MCF 10A (cell line): ENCODE data around the gene RPH3AL. TPM values are rescaled to one million over a fixed set of nuclear protein-coding genes. Genes with fewer than 3 reads are reported as not detected.
"Not testable (repeated sequence)": the region's sequence is repeated elsewhere in the genome, so short reads cannot be mapped to it uniquely, and the experiment has no call there.

Experiments
- BruUV-seq: library from RNA; stranded (reverse); fragments of 400-500 nt; replicated peaks from 2 replicates; lab custom pipeline; 2021; lab: Mats Ljungman, UMichigan
- CTCF ChIA-PET: fragments of 300-600 bp; sonication (Branson Sonifier 250); formaldehyde crosslinking; extraction: SDS; loops from one replicate; lab custom pipeline; 2021; ENCODE audit warnings: antibody characterized with exemption, inconsistent platforms; lab: Yijun Ruan, JAX
- POLR2A ChIA-PET: fragments of 300-600, 350-650 bp; sonication (Branson Sonifier 250); formaldehyde crosslinking; extraction: SDS; loops from one replicate; lab custom pipeline; 2020; ENCODE audit warnings: antibody characterized with exemption, inconsistent platforms; lab: Yijun Ruan, JAX
- DNase-seq: peaks from one replicate; pipeline ENCODE4 v3.0.0-alpha.2; 2018; ENCODE audit not compliant: unreplicated experiment
- H3K27ac Mint-ChIP-seq: one replicate; pipeline ENCODE4 v1.8.0; 2022; ENCODE audit warnings: mild to moderate bottlenecking, low read depth, mixed read lengths; ENCODE audit not compliant: unreplicated experiment
- H3K27me3 Mint-ChIP-seq: one replicate; pipeline ENCODE4 v1.8.0; 2022; ENCODE audit warnings: mixed read lengths; ENCODE audit not compliant: insufficient read depth, unreplicated experiment
- H3K36me3 Mint-ChIP-seq: one replicate; pipeline ENCODE4 v1.8.0; 2022; ENCODE audit warnings: mild to moderate bottlenecking, moderate library complexity, mixed read lengths; ENCODE audit not compliant: insufficient read depth, unreplicated experiment
- H3K4me1 Mint-ChIP-seq: one replicate; pipeline ENCODE4 v1.8.0; 2022; ENCODE audit warnings: mixed read lengths; ENCODE audit not compliant: insufficient read depth, unreplicated experiment
- H3K4me3 Mint-ChIP-seq: one replicate; pipeline ENCODE4 v1.8.0; 2022; ENCODE audit warnings: mild to moderate bottlenecking, moderate library complexity, mixed read lengths; ENCODE audit not compliant: unreplicated experiment
- H3K9me3 Mint-ChIP-seq: one replicate; pipeline ENCODE4 v1.8.0; 2022; ENCODE audit warnings: mixed read lengths; ENCODE audit not compliant: unreplicated experiment
- intact Hi-C: fragments of 100-400 bp; cut with micrococcal nuclease; formaldehyde crosslinking; loops from 2 replicates; pipeline ENCODE4 v1.14.1; 2022
- total RNA-seq: library from RNA; stranded (reverse); gene quantifications from 2 replicates; pipeline ENCODE4 v1.2.3, GENCODE V29; 2022
- TF ChIP-seq, protein P1 (sequence below): fragments of 200-600 bp; IDR thresholded peaks from one replicate; pipeline ENCODE4 v1.8.0; 2022; ENCODE audit warnings: antibody characterized with exemption, mild to moderate bottlenecking; ENCODE audit not compliant: unreplicated experiment

RPH3AL gene
- total RNA-seq, 1 experiment from 2014 or later: 0.89 TPM

DNA sequence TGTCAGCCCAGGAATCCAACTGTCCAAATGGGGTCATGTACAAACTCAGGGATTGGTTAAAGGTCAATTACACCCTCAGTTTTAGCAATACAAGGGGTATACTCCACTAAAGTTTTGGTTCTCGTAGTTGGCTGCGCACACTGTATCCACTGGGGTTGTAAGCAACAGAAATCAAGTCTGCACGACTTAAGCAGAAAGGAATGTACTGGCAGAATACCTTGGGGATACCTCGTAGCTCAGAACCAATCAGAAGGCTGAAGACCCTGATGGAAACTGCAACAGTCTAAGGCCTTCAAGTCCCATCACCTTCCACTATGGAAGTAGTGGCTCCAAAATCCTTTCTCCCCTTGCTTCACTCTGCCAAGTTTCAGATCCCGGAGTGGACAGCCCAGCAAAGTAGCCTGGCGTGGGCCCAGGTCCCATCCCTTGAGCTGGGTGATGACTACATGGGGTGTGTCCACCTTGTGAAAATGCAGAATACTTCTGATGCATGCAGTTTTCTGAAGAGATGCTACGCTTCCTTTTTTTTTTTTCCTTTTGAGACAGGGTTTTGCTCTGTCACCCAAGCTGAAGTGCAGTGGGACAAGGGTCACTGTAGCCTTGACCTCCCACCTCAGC, 21.1 kb upstream of the RPH3AL start:
- DNase-seq: peak; percentile 51
- peaks cover 9% of the 10 kb centered on the region for H3K4me1 Mint-ChIP-seq
- peaks cover 3% of the 10 kb centered on the region for H3K9me3 Mint-ChIP-seq
- no TSS peak for BruUV-seq
- H3K27ac Mint-ChIP-seq: no peak overlapping the region
- TF ChIP-seq, protein P1, sequence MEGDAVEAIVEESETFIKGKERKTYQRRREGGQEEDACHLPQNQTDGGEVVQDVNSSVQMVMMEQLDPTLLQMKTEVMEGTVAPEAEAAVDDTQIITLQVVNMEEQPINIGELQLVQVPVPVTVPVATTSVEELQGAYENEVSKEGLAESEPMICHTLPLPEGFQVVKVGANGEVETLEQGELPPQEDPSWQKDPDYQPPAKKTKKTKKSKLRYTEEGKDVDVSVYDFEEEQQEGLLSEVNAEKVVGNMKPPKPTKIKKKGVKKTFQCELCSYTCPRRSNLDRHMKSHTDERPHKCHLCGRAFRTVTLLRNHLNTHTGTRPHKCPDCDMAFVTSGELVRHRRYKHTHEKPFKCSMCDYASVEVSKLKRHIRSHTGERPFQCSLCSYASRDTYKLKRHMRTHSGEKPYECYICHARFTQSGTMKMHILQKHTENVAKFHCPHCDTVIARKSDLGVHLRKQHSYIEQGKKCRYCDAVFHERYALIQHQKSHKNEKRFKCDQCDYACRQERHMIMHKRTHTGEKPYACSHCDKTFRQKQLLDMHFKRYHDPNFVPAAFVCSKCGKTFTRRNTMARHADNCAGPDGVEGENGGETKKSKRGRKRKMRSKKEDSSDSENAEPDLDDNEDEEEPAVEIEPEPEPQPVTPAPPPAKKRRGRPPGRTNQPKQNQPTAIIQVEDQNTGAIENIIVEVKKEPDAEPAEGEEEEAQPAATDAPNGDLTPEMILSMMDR: no peak
- CTCF ChIA-PET: no interaction called here
- H3K27me3 Mint-ChIP-seq: no peaks in the 10 kb centered on the region
- intact Hi-C loops: no loop called here
- H3K36me3 Mint-ChIP-seq: peaks cover 7% of the 10 kb centered on the region
- H3K4me3 Mint-ChIP-seq: no peak overlapping the region
- POLR2A ChIA-PET: no interaction called here

DNA sequence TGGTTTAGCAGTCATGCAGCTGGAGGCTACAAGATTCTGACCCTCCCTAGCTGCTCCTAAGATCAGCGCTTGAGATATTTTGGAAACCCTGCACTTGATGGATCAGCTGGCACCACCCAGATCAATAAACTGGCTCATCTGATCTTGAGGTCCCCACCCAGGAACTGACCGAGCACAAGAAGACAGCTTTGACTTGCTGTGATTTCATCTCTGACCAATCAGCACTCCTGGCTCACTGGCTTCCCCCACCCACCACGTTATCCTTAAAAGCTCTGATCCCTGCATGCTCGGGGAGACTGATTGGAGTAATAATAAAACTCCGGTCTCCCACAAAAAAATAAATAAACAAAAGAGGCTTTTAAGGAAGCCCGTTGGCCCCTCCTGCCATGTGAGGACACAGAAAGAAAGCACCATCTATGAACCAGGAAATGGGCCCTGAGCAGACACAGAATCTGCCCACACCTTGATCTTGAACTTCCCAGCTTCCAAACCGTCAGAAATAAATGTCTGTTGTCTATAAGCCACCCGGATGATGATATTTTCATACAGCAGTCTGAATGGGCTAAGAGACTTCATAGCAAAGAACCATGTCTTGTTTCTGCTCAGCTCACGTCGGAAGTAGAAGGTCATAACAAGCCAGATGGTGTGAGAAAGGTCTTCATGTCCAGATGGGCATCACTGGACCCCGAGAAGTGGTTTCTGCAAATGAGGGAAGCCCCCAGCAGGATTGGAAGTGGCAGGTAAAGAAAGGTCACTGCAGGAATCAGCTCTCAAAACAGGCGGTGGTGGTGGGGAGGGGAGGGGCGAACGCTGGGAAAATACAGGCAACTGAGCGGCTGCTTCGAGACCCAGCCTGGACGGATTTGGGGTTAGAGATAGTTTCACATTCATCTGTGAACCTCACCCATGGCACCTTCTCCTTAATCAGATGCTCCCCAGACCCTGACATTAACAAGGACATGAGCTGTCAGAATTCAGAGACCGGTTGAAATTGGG, 19.8 kb upstream of the RPH3AL start:
- no peak overlapping the region for H3K27ac Mint-ChIP-seq
- H3K9me3 Mint-ChIP-seq: peaks cover 13% of the 10 kb centered on the region
- peaks cover 7% of the 10 kb centered on the region for H3K36me3 Mint-ChIP-seq
- H3K4me1 Mint-ChIP-seq: peaks cover 6% of the 10 kb centered on the region
- no peaks in the 10 kb centered on the region for H3K27me3 Mint-ChIP-seq
- no peak for DNase-seq
- no peak overlapping the region for H3K4me3 Mint-ChIP-seq
- ChIA-PET CTCF (no interaction called here), POLR2A (no interaction called here)
- TF ChIP-seq, protein P1: no peak
- intact Hi-C loops: no loop called here
- no TSS peak for BruUV-seq

DNA sequence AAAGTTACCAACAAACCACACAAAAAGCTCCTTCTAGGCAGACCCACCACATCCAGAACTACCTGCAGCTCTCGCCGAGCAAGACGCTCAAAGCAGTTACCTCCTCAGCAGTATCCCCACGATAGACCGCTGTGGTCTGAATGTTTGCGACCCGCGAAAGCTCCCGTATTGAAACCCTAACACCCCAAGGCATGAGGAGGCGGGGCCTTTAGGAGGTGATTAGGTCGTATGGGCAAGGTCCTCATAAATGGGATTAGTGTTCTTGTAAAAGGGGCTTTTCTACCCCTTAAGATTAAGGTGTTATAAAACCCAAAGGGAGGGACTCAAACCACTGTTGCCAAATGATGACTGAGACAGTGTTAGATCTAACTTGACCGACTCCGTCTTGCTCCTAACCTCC, 19.0 kb upstream of the RPH3AL start:
- H3K9me3 Mint-ChIP-seq: peaks cover 13% of the 10 kb centered on the region
- intact Hi-C loops: no loop called here
- TF ChIP-seq, protein P1: no peak
- H3K4me1 Mint-ChIP-seq: no peaks in the 10 kb centered on the region
- no TSS peak for BruUV-seq
- no peak for DNase-seq
- H3K27ac Mint-ChIP-seq: no peak overlapping the region
- H3K4me3 Mint-ChIP-seq: no peak overlapping the region
- POLR2A ChIA-PET: no interaction called here
- H3K36me3 Mint-ChIP-seq: peaks cover 7% of the 10 kb centered on the region
- CTCF ChIA-PET: no interaction called here
- no peaks in the 10 kb centered on the region for H3K27me3 Mint-ChIP-seq

DNA sequence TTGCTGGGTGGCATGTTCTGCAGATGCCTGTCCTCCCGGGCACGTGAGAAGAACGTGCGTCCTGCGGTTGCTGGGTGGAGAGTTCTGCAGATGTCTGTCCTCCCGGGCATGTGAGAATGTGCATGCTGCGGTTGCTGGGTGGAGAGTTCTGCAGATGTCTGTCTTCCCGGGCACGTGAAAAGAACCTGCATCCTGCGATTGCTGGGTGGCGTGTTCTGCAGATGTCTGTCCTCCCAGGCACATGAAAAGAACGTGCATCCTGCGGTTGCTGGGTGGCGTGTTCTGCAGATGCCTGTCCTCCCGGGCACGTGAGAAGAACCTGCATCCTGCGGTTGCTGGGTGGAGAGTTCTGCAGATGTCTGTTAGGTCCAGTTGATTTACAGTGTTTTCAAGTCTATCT, 15.0 kb upstream of the RPH3AL start:
- H3K4me1 Mint-ChIP-seq, H3K36me3 Mint-ChIP-seq, DNase-seq, H3K27ac Mint-ChIP-seq, H3K27me3 Mint-ChIP-seq, intact Hi-C loops, H3K4me3 Mint-ChIP-seq, POLR2A ChIA-PET, BruUV-seq: not testable (repeated sequence)
- CTCF ChIA-PET: interaction anchor here (0.6 kb wide), 1 partner anchor 118 kb away, joined by 6 read pairs; no protein-coding TSS in a partner anchor
- H3K9me3 Mint-ChIP-seq: peaks cover 13% of the 10 kb centered on the region

DNA sequence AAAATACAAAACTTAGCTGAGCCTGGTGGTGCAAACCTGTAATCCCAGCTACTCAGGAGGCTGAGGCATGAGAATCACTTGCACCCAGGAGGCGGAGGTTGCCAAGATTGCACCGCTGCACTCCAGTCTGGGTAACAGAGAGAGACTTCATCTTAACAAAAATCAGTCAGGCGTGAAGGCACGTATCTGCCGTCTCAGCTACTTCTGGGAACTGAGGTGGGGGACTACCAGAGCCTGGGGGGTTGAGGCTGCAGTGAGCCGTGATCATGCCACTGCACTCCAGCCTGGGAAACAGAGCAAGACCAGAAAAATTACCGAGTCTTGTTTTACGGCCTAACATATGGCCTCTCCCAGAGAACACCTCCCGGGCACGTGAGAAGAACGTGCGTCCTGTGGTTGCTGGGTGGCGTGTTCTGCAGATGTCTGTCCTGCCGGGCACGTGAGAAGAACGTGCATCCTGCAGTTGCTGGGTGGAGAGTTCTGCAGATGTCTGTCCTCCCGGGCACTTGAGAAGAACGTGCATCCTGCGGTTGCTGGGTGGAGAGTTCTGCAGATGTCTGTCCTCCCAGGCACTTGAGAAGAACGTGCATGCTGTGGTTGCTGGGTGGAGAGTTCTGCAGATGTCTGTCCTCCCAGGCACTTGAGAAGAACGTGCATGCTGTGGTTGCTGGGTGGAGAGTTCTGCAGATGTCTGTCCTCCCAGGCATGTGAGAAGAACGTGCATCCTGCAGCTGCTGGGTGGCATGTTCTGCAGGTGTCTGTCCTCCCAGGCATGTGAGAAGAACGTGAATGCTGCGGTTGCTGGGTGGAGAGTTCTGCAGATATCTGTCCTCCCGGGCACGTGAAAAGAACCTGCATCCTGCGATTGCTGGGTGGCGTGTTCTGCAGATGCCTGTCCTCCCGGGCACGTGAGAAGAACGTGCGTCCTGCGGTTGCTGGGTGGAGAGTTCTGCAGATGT, 14.3 kb upstream of the RPH3AL start:
- BruUV-seq, H3K27me3 Mint-ChIP-seq, H3K27ac Mint-ChIP-seq, POLR2A ChIA-PET, H3K36me3 Mint-ChIP-seq, intact Hi-C loops, H3K4me3 Mint-ChIP-seq, H3K4me1 Mint-ChIP-seq, DNase-seq: not testable (repeated sequence)
- CTCF ChIA-PET: interaction anchor here (0.6 kb wide), 1 partner anchor 117 kb away, joined by 6 read pairs; no protein-coding TSS in a partner anchor
- H3K9me3 Mint-ChIP-seq: peaks cover 13% of the 10 kb centered on the region
